Esophagus muscularis mucosa (tissue), 4 donors: Measurements from ENCODE around the gene ZBED4. TPM values are rescaled to one million over a fixed set of nuclear protein-coding genes. Genes with fewer than 3 reads are reported as not detected.

Source experiments
- DNase-seq: peaks from one replicate; pipeline ENCODE4 v3.0.0-alpha.2; 2017; ENCODE audit errors: extremely low spot score
- H3K27ac ChIP-seq, 4 donors: fragments of 200-600 bp; sonication (generic); replicated peaks in 1 of 4; 1 replicate in 3 of 4; 2 replicates in 1 of 4; pipeline ENCODE4 v1.5.1; 2016 to 2019; ENCODE audit warnings: mild to moderate bottlenecking in 1 of 4
- H3K27me3 ChIP-seq, 4 donors: fragments of 200-600 bp; sonication (generic); one replicate each; pipeline versions ENCODE4 v1.5.1 to v1.6.0; 2016 to 2019
- H3K36me3 ChIP-seq, 4 donors: fragments of 200-600 bp; sonication (generic); one replicate each; pipeline ENCODE4 v1.5.1; 2016 to 2019
- H3K4me1 ChIP-seq, 4 donors: fragments of 200-600 bp; sonication (generic); one replicate each; pipeline ENCODE4 v1.5.1; 2016 to 2019
- H3K4me3 ChIP-seq, 4 donors: fragments of 200-600 bp; sonication (generic); 1 replicate in 2 of 4; 2 replicates in 2 of 4; pipeline ENCODE4 v1.5.1; 2016 to 2019; ENCODE audit warnings: mild to moderate bottlenecking in 4 of 4, moderate library complexity in 1 of 4
- H3K9me3 ChIP-seq, 4 donors: fragments of 200-600 bp; sonication (generic); 1 replicate in 3 of 4; 2 replicates in 1 of 4; pipeline ENCODE4 v1.5.1; 2016 to 2019
- EP300 ChIP-seq: sonication (generic); formaldehyde crosslinking; IDR thresholded peaks from one replicate; pipeline ENCODE4 v1.6.1; 2017; ENCODE audit warnings: antibody characterized with exemption
- POLR2A ChIP-seq: fragments of 450-650 bp; IDR thresholded peaks from one replicate; pipeline ENCODE4 v1.6.1; 2017; ENCODE audit warnings: antibody characterized with exemption, moderate library complexity, mild to moderate bottlenecking, low read depth
- POLR2AphosphoS5 ChIP-seq, 2 donors: sonication (generic); formaldehyde crosslinking; IDR thresholded peaks; one replicate each; pipeline ENCODE4 v1.6.1; 2017; ENCODE audit warnings: antibody characterized with exemption in 2 of 2
- WGBS: methylation state at CpG from one replicate; pipeline ENCODE4 v1.1.5; 2018; 5-methylcytosine and 5-hydroxymethylcytosine counted together
- intact Hi-C: fragments of 100-400 bp; cut with DNase I; formaldehyde crosslinking; loops from one replicate; pipeline ENCODE4 v1.15.1; 2023
- total RNA-seq, 4 donors: library from RNA; depleted of rRNA; stranded (reverse); fragments of >200 nt; gene quantifications; one replicate each; pipeline versions ENCODE4 v1.1.0 to v1.2.1, GENCODE V29; 2016
- TF ChIP-seq, protein P1 (sequence below), 3 experiments: fragments of 200-600 bp in 2 of 3; fragments of 450-650 bp in 1 of 3; sonication (generic) in 2 of 3; IDR thresholded peaks; one replicate each; pipeline ENCODE4 v1.5.1; 2017 to 2019; ENCODE audit warnings: antibody characterized with exemption in 3 of 3, mild to moderate bottlenecking in 2 of 3, moderate library complexity in 1 of 3

Gene ZBED4
- total RNA-seq, 4 donors from 2014 or later = 6.6 to 11.1 (median 9.5) TPM

DNA sequence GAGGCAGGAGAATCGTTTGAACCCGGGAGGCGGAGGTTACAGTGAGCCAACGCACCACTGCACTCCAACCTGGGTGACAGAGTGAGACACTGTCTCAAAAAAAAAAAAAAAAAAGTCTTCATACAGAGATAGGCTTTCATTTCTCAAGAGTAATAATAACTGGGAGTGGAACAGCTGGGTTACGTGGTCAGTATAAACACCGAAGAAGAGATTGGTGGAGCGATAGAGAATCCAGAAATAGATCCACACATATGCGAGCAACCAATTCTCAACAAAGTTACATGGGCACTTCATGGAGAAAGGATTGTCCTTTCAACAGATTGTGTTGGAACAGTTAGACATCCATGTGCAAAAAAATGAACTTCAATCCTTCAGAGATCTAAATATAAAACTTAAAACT lies 24.6 kb downstream of the ZBED4 start:
- intact Hi-C loops = no loop called here
- no peak for TF ChIP-seq POLR2A
- TF ChIP-seq POLR2AphosphoS5 (IDR thresholded peaks at IDR 0.05) = no peak
- TF ChIP-seq, protein P1, sequence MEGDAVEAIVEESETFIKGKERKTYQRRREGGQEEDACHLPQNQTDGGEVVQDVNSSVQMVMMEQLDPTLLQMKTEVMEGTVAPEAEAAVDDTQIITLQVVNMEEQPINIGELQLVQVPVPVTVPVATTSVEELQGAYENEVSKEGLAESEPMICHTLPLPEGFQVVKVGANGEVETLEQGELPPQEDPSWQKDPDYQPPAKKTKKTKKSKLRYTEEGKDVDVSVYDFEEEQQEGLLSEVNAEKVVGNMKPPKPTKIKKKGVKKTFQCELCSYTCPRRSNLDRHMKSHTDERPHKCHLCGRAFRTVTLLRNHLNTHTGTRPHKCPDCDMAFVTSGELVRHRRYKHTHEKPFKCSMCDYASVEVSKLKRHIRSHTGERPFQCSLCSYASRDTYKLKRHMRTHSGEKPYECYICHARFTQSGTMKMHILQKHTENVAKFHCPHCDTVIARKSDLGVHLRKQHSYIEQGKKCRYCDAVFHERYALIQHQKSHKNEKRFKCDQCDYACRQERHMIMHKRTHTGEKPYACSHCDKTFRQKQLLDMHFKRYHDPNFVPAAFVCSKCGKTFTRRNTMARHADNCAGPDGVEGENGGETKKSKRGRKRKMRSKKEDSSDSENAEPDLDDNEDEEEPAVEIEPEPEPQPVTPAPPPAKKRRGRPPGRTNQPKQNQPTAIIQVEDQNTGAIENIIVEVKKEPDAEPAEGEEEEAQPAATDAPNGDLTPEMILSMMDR (IDR thresholded peaks at IDR 0.05) = no peak
- TF ChIP-seq EP300 = no peak
- H3K36me3 ChIP-seq = peaks cover 0 to under 1% (median 0%) of the 10 kb centered on the region in 4 donors
- no peaks in the 10 kb centered on the region for H3K9me3 ChIP-seq
- no peaks in the 10 kb centered on the region for H3K27me3 ChIP-seq
- H3K4me1 ChIP-seq = no peaks in the 10 kb centered on the region
- DNase-seq = no peak
- no peak overlapping the region for H3K27ac ChIP-seq
- no peak overlapping the region for H3K4me3 ChIP-seq
- 98% methylated on average over 8 of the region's 8 CpGs for WGBS

DNA sequence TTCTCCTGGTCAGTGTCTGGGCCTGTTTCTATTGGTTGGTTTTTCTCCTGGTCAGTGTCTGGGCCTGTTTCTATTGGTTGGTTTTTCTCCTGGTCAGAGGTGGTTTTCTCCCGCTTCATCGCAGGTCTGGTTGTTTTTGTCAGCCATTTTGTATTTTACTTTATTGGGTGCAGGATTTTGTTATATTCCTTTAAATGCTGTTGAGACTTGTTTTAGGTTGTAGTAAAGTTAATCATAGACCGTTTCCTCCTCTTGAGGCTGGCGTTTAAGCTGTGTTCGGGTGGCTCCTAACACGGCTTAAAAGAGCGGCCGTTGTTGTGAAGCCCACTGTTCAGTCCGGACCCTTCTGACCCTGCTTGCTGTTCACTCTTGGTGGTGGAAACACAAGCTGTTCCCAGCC lies 26.2 kb downstream of the ZBED4 start:
- 97% methylated on average over 9 of the region's 9 CpGs for WGBS
- no peaks in the 10 kb centered on the region for H3K27me3 ChIP-seq
- no peak for DNase-seq
- H3K4me1 ChIP-seq = no peaks in the 10 kb centered on the region
- no peaks in the 10 kb centered on the region for H3K9me3 ChIP-seq
- intact Hi-C loops = no loop called here
- H3K36me3 ChIP-seq = peaks cover 5 to 17% (median 11%) of the 10 kb centered on the region in 4 donors
- TF ChIP-seq, protein P1 (IDR thresholded peaks at IDR 0.05) = no peak
- no peak for TF ChIP-seq POLR2A
- TF ChIP-seq EP300 = no peak
- no peak for TF ChIP-seq POLR2AphosphoS5 (IDR thresholded peaks at IDR 0.05)
- H3K27ac ChIP-seq = no peak overlapping the region
- no peak overlapping the region for H3K4me3 ChIP-seq

DNA sequence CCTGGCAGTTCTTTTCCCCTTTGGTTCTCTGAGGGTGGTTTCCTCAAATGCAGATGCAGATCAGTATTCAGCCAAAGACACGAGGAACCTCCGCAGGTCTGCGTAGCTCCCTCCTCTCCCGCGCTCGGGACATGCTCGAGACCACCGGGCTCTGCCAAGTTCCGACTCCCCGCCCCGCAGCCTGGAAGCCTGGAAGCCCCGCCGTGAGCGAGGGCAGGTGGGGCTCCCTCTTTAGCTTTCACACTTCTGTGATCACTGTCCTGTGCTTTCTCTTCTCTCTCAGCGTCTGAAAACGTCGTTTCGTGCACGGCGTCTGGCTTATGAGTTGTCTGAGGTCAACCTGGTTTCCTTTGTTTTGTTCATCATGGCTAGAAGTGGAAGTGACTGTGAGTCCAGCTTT lies 26.6 kb downstream of the ZBED4 start:
- H3K27me3 ChIP-seq = no peaks in the 10 kb centered on the region

DNA sequence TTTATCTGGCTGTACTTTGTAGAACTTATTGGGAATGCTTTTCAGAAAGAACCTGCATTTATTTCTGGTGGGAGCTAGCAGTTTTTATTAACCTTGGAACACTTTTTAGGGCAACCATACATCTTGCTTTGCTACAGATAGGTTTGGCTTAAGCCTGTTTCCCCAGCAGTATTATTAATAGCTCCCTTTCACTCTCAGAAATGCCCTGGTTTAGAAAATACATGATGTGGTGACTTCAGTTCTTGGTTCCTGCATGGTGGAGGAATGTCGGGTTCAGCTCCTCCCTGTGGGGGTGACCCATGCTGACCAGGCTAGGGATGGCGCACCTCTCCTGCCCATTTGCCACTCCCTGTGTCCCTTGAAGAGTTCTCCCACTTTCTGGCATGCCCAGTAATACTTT lies 28.2 kb downstream of the ZBED4 start:
- WGBS = no CpG with 5 or more reads among the region's 2 CpGs
- H3K9me3 ChIP-seq = no peaks in the 10 kb centered on the region
- no peaks in the 10 kb centered on the region for H3K4me1 ChIP-seq
- no peaks in the 10 kb centered on the region for H3K27me3 ChIP-seq
- intact Hi-C loops = no loop called here
- TF ChIP-seq POLR2A = no peak
- no peak for TF ChIP-seq POLR2AphosphoS5 (IDR thresholded peaks at IDR 0.05)
- TF ChIP-seq EP300 = no peak
- TF ChIP-seq, protein P1 (IDR thresholded peaks at IDR 0.05) = no peak
- no peak for DNase-seq
- H3K4me3 ChIP-seq = no peak overlapping the region
- peaks cover 23 to 37% (median 29%) of the 10 kb centered on the region in 4 donors for H3K36me3 ChIP-seq
- H3K27ac ChIP-seq = no peak overlapping the region

More for the DNA sequence above, 26.6 kb downstream of the ZBED4 start:
- Histone ChIP-seq H3K27ac (no peak overlapping the region), H3K4me1 (no peaks in the 10 kb centered on the region), H3K9me3 (no peaks in the 10 kb centered on the region), H3K36me3 (peaks cover 8 to 21% (median 13%) of the 10 kb centered on the region in 4 donors), H3K4me3 (no peak overlapping the region)
- TF ChIP-seq EP300 = no peak
- no peak for TF ChIP-seq POLR2A
- TF ChIP-seq POLR2AphosphoS5 (IDR thresholded peaks at IDR 0.05) = no peak
- TF ChIP-seq, protein P1 (IDR thresholded peaks at IDR 0.05) = no peak
- DNase-seq = no peak
- intact Hi-C loops = no loop called here
- WGBS = 69% methylated on average over 19 of the region's 20 CpGs

DNA sequence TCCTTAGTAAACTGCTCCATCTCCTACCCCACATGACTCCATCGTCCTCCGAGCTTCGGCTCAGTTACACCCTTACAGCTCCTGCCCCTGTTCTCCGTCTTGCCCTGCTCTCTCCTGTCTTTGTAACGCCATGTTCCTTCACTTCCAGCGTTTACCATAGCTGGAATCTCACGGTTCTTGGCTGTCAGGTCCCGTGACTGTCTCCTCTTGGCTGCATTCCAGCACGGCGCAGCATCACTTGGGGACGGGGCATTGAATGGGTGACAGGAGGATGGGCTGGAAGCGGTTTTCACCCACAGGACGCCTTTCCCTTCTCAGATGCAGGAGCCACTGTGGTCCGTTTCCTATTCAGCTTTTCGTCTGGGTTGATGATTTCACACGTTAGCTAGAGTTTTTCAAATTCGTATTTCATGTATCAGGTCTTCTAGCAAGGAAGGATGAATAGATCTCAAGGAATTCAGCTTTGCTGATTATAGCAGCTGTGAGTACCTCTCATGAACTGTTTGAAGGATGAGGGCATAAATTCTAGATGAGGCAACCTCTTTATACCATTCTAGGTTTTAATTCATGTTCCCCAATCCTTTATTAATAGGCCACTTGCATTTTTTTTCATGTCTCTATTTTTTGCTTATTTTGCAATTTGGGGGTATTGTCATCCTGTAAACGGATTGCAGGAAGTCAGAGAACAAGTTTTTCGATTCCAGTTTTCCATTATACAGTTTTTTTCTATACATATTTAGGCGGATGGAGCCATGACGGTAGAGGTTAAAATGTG lies 29.1 kb downstream of the ZBED4 start:
- intact Hi-C loops = no loop called here
- Histone ChIP-seq H3K27me3 (no peaks in the 10 kb centered on the region), H3K9me3 (no peaks in the 10 kb centered on the region), H3K4me1 (no peaks in the 10 kb centered on the region), H3K36me3 (peaks cover 31 to 43% (median 36%) of the 10 kb centered on the region in 4 donors), H3K27ac (no peak overlapping the region), H3K4me3 (no peak overlapping the region)
- DNase-seq = no peak
- TF ChIP-seq POLR2AphosphoS5 (IDR thresholded peaks at IDR 0.05) = no peak
- TF ChIP-seq POLR2A = no peak
- TF ChIP-seq, protein P1 (IDR thresholded peaks at IDR 0.05) = no peak
- TF ChIP-seq EP300 = no peak
- 84% methylated on average over 21 of the region's 21 CpGs for WGBS
